ENCODE results near the gene AP3S1.
A peak's percentile ranks its signal among the peaks of the same experiment; 100 is the strongest.
"Not testable (repeated sequence)": the region's sequence is repeated elsewhere in the genome, so short reads cannot be mapped to it uniquely, and the experiment has no call there.

AP3S1 gene

DNA sequence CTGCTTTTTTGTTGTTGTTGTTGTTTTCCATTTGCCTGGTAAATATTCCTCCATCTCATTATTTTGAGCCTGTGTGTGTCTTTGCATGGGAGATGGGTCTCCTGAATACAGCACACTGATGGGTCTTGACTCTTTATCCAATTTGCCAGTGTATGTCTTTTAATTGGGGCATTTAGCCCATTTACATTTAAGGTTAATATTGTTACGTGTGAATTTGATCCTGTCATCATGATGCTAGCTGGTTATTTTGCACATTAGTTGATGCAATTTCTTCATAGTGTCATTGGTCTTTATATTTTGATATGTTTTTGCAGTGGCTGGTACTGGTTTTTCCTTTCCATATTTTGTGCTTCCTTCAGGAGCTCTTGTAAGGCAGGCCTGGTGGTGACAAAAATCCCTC, 16.8 kb upstream of the AP3S1 start:
- DNase-seq (ENCODE audit: low read depth, low spot score) = not testable (repeated sequence)

DNA sequence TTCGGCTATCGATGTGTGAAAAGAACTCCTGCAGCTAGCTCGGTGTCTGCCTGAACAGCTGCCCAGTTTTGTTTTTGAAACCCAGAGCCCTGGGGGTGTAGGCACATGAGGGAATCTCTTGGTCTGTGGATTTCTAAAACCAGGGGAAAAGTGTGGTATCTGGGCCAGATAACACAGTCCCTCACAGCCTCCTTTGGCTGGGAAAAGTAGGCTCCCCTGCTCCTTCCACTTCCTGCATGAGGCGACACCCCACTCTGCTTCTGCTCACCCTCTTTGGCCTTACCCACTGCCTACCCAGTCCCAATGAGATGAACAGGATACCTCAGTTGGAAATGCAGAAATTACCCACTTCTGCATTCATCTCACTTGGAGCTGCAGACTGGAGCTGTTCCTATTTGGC, 15.8 kb upstream of the AP3S1 start:
- DNase-seq (ENCODE audit: low read depth, low spot score) = no peak

DNA sequence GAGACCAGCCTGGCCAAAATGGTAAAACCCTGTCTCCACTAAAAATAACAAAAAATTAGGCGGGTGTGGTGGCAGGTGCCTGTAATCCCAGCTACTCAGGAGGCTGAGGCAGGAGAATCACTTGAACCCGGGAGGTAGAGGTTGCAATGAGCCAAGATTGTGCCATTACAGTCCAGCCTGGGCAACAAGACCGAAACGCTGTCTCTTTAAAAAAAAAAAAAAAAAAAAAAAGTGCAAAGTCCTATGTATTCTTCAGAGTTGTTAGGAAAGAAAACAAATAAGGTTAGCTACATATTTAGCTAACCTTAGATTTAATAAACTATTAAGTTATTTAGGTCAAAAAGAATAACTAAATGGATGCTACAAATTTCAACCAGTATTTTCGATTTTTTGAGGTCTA, 11.8 kb upstream of the AP3S1 start:
- DNase-seq (ENCODE audit: low read depth, low spot score) = no peak

DNA sequence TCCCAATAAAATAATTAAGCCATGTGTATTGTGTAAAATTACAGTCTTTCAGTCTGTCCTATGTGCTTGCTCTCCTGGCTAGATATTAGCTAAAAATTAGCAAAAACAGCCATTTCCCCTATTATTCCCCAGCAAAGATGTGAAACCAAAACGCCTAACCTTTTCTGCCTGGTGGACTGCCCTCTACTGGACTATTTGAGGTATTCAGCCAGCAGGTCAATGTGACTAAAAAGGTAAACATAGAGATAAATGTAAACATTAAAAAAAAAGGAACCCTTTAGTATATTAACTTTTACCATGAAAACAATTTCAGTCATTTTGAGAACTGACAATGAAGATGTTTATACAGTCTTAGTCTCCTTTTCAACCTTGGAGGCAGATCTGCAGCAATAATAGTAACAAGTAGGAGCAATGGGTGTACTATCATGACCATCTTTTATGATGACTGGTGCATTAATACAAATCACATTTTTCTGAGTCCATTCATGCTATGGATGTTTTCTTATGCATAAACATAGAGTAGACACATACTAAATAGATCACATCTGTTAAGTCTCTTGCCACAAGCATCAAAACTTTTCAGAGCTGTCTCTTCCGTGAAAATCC, 10.5 kb upstream of the AP3S1 start:
- no peak for DNase-seq (ENCODE audit: low read depth, low spot score)

DNA sequence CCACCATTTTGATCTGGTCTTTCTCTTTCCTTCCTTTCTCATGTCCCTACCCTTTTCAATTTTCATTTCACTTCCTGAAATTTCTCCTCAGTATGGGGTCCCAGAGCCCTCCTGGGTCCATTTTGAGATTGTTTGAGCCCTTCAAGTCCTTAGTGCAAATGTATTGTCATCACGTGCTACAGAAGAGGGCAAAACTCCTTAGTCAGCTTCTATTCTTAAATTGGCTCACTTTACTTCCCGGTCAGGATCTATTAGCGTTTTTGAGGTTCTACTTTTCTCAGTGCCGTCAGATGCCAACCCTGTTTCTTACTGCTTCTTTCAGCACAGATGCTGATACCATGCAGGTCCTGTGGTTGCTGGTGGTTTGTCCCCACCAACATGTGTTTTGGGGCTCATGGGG, 6.3 kb upstream of the AP3S1 start:
- DNase-seq (ENCODE audit: low read depth, low spot score) = no peak

DNA sequence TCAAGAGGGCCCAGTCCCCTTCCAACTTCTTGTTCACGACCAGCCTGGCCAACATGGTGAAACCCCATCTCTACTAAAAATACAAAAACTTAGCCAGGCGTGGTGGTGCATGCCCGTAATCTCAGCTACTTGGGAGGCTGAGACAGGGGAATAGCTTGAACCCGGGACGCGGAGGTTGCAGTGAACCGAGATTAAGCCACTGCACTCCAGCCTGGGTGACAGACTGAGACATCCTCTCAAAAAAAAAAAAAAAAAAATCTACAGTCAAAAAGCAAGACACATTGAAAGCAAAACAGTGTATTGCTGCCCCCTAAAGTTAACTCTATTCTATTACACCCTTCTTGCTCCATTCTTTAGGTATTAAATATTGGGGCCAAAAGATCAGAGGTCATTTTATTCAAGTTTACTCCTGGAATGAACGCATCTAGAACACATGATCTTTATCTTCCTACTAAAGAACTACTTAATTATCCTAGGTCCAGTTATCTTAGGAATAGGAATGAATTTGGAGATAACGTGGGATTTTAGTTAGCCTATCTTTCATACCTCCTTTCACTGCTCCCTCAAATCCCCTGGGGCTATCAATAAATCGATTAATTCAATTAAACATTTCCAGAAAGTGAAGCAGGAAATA, 2.7 kb upstream of the AP3S1 start:
- DNase-seq (ENCODE audit: low read depth, low spot score) = no peak

DNA sequence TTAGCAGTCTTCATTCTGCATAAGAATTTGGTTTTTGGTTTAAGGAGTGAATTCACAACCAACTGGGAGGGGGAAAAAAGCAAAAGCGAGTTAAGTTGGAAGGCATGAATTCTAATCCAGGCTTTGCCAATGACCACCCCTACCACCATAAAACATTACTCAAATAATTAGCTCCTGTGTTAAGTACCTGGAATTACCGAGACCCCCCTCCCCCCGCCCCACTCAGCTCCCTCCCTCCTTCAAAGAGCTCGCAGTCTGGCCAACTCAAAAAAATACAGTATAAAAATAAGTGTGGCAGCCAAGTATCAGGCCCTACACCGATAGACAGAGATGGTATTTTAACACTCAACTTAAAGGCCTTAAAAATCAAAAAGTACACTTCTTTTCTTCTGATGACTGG, 862 bp upstream of the AP3S1 start:
- DNase-seq (ENCODE audit: low read depth, low spot score) = no peak

DNA sequence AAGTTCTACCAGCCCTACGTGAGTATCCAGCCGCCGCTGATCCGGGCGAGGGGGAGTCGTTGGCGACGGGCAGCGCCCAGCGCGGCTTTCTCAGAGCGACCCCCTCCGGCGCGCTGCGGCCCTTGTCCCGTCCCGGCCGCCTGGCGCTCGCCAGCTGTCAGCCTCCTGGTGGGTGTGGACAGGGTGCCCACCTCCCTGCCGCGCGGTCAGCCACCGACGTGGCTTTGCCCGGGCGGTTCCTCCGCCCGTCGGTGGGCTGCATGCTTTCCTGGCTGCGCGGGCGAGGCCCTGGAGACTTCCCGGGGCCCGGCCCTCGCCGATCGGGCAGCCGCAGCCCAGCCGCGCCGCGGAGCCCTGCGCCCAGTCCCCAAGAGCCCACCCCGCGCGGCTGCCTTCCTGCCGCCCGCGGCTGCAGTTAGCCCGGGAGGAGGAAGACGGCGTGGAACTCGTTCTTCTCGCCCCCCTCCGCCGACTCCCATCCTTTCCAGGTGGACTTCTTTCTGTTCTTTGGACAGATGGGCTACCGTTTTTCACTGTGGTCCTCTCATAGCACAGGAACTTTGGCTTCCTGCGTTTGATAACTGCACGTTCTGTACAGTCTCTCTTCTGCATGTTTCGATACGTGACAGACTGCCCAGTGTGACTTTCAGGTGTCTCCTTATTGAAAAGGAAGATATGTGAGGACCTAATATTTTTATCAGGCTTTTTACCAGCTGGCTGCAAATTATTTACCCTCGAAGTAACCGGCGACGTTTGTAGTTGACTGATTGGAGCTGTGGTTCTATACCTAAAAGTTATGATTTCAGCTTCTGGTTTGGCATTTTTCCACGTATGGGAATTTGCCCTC, 577 bp downstream of the AP3S1 start:
- DNase-seq (ENCODE audit: low read depth, low spot score) = no peak

DNA sequence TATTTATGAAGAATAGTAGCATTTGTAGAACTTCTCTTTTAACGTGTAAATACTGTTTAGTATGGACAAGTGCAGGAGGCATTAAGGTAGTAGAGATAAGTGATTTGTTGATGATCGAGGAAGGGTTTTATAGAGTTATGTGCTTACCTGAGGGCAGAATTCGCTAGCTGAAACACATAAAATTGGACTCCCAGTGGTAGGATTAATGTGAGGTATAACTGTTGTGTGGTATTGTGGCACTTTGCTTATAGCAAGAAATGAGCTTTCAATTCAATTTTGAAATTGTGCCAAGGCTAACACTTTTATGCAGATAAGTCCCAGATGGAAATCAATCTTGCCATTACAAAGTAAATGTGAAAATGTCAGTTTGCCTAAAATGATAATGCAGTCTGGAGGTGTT, 1.2 kb downstream of the AP3S1 start:
- DNase-seq (ENCODE audit: low read depth, low spot score) = no peak

DNA sequence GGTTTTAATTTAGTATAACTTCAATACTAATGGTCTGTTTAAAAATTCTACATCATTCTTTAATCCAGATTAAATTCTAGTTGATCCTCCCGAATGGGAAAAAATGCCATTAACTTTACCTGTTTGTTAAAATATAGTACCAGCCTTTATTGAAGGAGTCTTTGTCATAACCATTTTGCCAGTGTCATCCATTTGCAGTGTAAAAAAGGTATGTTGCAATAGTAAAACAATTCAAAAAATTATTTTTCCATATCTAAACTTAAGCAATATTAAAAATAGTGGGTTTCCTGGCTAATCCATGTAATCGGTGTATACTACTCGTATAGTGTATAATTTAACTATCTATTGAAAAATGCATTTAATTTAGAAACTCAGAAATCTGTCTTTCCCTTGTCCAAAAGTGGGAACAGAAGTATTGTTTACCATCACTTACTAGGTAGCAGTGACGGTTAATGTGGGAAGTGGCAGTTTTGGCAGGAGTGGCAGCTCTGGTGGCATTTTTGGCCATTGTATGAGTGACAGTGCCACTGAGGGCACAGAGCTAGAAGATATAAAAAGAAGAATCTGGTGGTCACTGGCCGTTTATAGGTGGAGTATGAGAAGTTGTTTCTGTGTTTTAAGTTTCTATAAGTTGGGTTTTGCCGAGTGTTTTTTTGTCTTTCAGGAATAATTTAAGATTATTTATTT, 1.9 kb downstream of the AP3S1 start:
- no peak for DNase-seq (ENCODE audit: low read depth, low spot score)

DNA sequence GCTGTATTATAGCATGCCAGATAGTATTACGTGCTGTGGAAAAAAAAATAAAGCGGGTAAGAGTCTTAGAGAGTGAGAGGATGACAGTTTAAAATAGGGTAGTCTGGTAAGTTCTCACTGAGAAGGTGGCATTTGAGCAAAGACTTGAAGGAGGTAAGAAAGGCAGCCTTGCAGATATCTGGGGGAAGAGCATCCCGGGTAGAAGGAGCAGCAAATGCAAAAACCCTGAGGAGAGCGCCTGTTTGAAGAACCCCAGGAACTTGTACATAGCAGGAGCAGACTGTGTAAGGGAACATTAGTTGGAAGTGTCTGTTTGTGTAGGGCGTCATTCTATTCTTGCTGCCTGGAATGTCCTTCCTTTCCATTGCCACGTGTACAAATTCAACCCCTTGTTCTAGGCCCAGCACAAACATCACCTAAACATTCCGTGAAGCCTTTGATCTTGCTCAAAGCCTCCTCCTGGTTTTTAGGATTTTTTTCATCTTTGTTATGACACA, 2.6 kb downstream of the AP3S1 start:
- DNase-seq (ENCODE audit: low read depth, low spot score) = no peak

DNA sequence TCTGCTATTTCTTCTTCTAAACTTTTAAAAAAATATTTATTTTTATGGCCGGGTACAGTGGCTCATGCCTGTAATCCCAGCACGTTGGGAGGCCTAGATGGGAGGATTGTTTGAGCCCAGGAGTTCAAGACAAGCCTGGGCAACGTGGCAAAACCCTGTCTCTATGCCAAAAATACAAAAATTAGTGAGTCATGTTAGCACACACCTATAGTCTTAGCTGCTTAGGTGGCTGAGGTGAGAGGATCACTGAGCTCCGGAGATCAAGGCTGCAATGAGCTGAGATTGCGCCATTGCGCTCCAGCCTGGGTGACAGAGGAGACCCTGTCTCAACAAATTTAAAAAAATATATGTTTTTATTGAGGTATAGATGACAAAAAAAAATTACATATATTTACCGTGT, 5.6 kb downstream of the AP3S1 start:
- no peak for DNase-seq (ENCODE audit: low read depth, low spot score)

DNA sequence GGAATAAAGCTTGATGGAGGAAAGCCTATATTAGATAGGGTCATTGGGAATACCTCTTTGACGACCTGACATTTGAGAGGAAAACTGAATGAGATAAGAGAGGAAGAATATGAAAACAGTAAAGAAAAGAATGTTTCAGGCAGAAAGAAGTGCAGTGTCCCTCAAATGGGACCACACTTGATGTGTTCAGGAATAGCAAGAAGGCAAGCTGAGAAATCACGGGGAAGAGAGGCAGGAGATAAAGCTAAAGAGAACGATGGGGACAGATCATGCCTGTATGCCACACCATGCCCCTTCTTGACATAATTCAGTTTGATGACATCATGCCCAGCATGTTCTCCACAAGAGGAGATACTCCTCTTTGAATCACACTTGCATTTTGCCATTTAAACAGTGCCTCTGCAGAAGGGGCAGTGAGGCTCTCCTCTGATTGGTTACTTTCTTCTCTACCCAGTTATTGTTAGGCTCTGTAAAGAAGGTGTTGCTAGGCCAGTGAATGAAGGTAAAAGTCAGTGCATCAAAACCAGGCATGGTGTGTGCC, 7.6 kb downstream of the AP3S1 start:
- DNase-seq (ENCODE audit: low read depth, low spot score) = no peak

DNA sequence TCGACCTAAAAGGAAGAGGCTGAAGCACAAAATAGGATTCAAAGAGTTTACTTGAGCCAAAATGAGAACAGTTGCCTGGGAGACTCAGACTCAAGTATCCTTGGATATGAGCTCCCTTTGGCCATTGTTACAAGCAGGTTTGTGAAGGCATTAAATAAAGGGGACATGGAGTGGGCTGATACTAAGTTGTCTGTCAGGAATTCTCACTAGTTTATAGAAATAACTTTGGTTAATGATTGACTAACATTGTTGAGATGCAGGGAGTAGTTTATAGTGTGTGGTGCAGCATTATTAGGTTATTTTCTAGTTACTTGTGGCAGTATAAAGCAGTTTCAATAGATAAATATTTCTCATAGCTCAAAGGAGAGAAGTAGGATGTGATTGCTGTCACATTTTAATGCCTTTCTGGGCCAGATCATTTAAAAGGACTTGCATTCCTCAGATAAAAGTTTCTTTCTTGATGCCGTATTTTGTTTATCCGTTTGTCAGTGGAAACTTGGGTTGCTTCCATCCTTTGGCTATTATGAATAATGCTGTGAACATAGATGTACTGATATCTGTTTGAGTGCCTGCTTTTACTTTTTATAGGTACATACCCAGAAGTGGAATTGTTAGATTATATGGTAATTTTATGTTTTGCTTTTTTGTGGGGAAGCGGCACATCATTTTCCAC, 9.1 kb downstream of the AP3S1 start:
- no peak for DNase-seq (ENCODE audit: low read depth, low spot score)

DNA sequence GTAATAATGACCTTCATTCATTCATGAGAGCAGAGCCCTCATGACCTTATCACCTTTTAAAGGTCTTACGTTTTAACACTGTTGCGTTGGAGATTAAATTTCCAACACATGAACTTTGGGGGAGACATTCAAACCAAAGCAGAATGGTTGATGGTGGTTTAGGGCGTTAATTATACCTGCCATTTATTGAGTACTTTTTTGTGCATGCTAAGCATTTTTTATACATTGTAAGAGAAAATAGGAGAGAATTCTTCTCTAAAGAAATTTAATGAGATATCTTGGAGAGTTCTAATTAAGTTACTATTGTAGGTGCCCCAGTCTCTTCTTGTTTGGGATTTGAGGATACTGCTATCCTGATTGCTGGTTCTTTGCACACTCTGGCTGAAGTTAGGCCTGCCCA, 12.4 kb downstream of the AP3S1 start:
- no peak for DNase-seq (ENCODE audit: low read depth, low spot score)

DNA sequence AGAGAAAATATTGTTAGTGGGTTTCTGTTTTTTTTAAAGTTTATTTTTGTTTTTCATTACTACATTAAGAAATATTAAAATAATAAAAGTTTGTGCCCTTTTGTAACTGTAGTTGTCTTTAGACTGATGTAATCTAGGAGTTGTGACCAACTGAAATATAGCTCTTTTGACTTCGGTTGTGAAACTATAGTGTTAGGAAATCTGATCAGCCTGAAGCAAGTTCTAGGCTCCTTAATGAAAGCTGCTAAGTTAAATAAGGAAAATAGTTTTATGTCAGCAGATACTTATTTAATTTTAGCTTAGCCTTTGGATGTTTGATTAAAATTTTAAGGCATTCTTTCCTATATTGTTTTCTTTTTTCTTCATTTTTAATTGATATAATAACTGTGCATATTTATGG, 14.2 kb downstream of the AP3S1 start:
- DNase-seq (ENCODE audit: low read depth, low spot score) = no peak

DNA sequence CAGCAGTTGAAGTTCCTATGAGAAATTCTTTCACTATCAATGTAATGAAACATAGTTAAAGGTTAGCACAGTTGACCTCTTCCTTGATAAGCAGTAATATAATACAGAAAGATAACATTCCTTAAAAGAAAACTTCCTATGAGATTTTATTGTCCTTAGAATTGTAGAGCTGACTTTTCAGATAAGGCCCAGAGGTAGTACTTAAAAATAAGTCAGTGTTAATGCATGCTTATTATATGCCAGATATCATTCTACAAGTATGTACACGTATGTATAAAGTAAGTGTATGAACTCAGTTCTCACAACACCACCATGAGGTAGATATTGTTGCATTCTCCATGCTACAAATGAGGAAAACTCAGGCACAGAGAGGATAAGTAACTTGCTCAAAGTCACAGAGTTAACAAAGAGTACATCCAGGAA, 15.3 kb downstream of the AP3S1 start:
- no peak for DNase-seq (ENCODE audit: low read depth, low spot score)

DNA sequence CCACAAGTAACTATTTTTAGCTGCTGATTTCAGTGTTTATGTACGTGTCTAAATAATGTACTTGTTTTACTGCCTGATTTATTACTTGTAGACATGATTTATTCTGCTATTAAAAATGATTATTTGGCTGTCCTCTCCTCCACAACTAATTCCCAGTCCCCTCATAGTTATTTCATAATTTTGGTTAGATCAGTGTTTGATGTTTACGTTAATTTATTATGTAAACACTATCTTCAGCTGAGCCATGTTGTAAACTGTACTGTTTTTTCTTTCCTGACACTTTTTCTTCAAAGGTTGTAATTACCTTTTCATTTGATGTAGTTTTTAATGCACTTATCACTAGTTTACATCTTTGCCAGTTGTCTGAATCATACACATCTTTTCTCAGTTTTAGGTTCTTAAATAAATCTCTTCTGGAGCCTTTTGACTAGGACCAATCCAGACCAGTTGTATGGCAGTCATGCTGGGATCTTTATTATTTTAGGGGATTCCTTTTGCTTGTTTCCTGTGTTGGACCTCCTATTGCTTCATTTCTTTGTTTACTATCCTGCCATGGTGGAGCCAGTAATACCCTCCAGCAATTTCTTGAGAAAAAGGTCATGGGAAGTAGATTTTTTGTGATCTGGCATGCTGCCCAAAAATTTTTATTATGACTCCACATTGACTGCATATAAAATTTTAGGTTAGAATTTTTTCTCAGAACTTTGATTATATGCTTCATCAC, 16.1 kb downstream of the AP3S1 start:
- peak; percentile 85 for DNase-seq (ENCODE audit: low read depth, low spot score)

DNA sequence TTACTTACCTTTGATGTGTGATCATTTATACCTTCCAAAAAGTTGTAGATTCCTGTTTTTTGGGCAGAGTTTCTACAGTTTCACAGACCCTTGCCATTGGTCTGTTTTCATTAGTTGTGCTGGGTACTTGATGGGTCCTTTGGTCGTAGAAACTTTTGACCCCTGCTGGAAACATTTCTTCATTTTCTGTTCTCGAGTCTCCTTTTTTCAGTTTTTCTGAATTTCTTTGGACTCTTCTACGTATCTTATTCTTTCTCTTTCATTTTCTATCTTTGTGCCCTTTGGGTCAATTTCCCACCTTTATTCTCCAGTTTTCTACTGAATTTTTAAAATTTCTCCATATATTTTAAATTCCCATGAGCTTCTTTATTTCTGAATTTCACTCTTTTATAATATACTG, 16.7 kb downstream of the AP3S1 start:
- no peak for DNase-seq (ENCODE audit: low read depth, low spot score)

DNA sequence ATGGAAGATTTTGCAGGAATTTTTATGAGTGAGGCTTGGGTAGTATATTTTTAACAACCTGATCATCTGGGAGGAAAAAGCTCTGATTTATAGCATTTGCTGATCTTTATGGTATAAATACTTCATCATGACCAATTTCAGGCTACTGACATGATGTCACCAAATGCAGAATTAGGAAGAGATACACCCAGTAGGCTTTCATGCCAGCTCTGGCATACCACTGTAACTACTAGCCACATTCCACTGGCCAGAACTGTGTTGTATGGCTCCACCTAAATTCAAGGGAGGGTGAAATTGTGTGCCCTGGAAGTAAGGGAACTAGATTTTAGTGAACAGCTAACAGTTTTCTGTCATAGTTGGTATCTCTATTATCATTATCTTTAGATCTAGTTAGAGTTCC, 17.6 kb downstream of the AP3S1 start:
- DNase-seq (ENCODE audit: low read depth, low spot score) = no peak

All from smooth muscle cell of the brain vasculature (primary cell).